Activated CD4-positive, alpha-beta T cell treated with anti-CD3 and anti-CD28 coated beads, Interleukin-2, amount 10 ng/mL, durations not matched to agents 7 days and 5 days (primary cell): ENCODE measurements around the gene ARMCX6. TPM values are rescaled to one million over a fixed set of nuclear protein-coding genes. Genes with fewer than 3 reads are reported as not detected.
"Not testable (repeated sequence)": the region's sequence is repeated elsewhere in the genome, so short reads cannot be mapped to it uniquely, and the experiment has no call there.

ENCODE experiments used
- CTCF ChIA-PET: fragments of 350-600 bp; sonication (Branson Sonifier 250); formaldehyde crosslinking; loops from one replicate; lab custom pipeline; 2021; ENCODE audit warnings: antibody characterized with exemption; lab: Charles Lee
- POLR2A ChIA-PET: fragments of 350-600 bp; sonication (Branson Sonifier 250); formaldehyde crosslinking; loops from one replicate; lab custom pipeline; 2021; ENCODE audit warnings: antibody characterized with exemption; lab: Charles Lee
- DNase-seq: peaks from one replicate; pipeline ENCODE4 v3.0.0-alpha.2; 2020
- H3K27ac Mint-ChIP-seq: one replicate; pipeline ENCODE4 v1.8.0; 2021; ENCODE audit warnings: mild to moderate bottlenecking, moderate library complexity, mixed read lengths
- H3K27me3 Mint-ChIP-seq: one replicate; pipeline ENCODE4 v1.8.0; 2021; ENCODE audit warnings: mixed read lengths
- H3K36me3 Mint-ChIP-seq: one replicate; pipeline ENCODE4 v1.8.0; 2021; ENCODE audit warnings: low read depth, mixed read lengths
- H3K4me1 Mint-ChIP-seq: one replicate; pipeline ENCODE4 v1.8.0; 2021; ENCODE audit warnings: mixed read lengths
- H3K4me3 Mint-ChIP-seq: one replicate; pipeline ENCODE4 v1.8.0; 2021; ENCODE audit warnings: mild to moderate bottlenecking, moderate library complexity, mixed read lengths
- H3K9me3 Mint-ChIP-seq: one replicate; pipeline ENCODE4 v1.8.0; 2021; ENCODE audit warnings: mixed read lengths
- total RNA-seq, 2 experiments: library from RNA; stranded (reverse); gene quantifications; one replicate each; pipeline ENCODE4 v1.2.3, GENCODE V29; 2021

Gene ARMCX6
- 10 to 100 TPM; 35.2 to 40.8 TPM for total RNA-seq

DNA sequence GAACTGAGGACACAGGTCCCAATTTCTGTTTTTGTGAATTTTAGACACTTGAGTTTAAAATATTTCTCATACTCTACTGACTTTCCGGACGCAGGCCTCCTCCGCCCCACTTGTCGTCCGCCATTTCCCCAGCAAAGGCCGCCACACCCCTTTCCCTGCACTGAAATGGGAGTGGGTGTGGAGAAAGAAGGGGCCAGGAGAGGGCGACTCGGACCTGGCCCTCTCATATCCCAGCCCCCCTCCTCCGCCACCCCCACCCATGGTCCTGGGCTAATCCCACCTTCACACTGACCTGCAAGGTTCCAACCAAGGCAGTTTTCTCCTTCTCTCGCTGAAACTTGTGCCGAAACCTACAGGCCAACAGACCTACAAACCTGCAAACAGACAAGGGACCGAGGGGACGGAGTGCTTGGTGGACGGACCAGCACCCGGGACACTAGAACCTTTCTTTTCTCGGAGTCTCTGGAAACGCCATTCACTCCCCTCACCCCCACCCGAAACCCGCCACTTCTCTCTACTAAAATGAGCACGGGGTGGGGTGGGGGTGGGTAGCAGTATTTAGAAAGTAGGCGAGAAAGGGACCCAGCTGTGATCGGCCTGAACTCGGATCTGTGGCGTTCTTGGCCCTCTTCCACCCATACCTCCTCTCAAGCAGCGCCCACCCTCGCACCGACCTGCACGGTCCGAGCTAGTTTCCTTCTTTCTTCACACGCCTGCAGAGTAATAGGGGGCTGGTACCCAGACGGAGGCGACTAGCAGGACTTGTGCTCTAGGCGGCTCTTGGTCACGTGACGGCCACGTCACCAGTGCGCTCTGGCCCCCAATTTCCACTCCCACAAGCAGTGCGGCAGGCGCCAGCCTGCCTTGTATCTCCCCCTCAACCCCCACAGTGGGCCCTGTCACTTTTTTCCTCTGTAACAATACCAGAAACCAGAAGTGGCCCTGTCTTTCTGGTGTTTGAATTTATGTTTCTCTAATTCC lies at the start of gene ARMCX6:
Gene ARMCX6, minus strand, starts transcription at position 790 of the 981 bp plus-strand sequence. CDS start 1,380 bp downstream, outside the sequence.
- Mint-ChIP-seq H3K9me3 (no peaks in the 10 kb centered on the region), H3K27ac (peak within 1 kb of the TSS; percentile 92), H3K4me1 (peaks cover 26% of the 10 kb centered on the region), H3K27me3 (no peaks in the 10 kb centered on the region), H3K4me3 (peak within 1 kb of the TSS; percentile 91), H3K36me3 (peaks cover 6% of the 10 kb centered on the region)
- ChIA-PET CTCF (interaction anchor here (0.7 kb wide), 1 partner anchor 204 kb away, joined by 4 read pairs; no protein-coding TSS in a partner anchor), POLR2A (no interaction called here)
- peak; percentile 76 for DNase-seq

- ChIA-PET POLR2A (no interaction called here), CTCF (no interaction called here)
- Mint-ChIP-seq H3K27me3 (peaks cover 6% of the 10 kb centered on the region), H3K4me3 (peak within 1 kb of the TSS; percentile 73), H3K27ac (peak within 1 kb of the TSS; percentile 75), H3K4me1 (peaks cover 24% of the 10 kb centered on the region), H3K9me3 (no peaks in the 10 kb centered on the region), H3K36me3 (no peaks in the 10 kb centered on the region)
- no peak for DNase-seq
Observed at GRCh38 chrX:101659601-101660063, 41.8 kb upstream of the ARMCX6 start, which contains the start of gene ARMCX2. ARMCX2 (minus strand) TSS chrX:101659850; CDS start chrX:101657588, 2,262 bp downstream.

- H3K27ac Mint-ChIP-seq: peak overlapping the region; percentile 75
- CTCF ChIA-PET: no interaction called here
Observed at GRCh38 chrX:101658661-101659491, 41.1 kb upstream of the ARMCX6 start.

DNA sequence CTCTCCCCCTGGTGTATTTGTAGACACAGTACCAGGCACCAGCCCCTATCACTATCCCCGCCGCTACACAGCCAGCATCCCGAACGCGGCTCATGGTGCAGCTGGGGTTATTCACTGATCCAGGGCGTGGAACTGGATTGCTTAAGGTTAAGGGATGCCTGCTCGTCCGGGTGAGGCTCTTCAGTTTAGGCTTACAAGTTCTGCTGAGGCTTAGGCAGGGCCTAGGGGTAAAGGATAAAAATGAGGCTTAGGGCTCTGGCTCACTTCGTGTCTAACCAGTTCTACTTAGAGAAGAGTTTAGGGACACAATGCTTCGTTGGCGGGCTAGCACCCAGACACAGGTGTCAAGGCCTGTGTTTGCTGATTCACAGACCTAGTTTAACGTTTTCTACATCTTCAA lies 39.7 kb upstream of the ARMCX6 start:
- POLR2A ChIA-PET: no interaction called here

More at GRCh38 chrX:101658661-101659491, 41.1 kb upstream of the ARMCX6 start:
- Mint-ChIP-seq H3K4me1 (peaks cover 26% of the 10 kb centered on the region), H3K27me3 (peaks cover 6% of the 10 kb centered on the region), H3K4me3 (peak overlapping the region; percentile 73), H3K9me3 (no peaks in the 10 kb centered on the region), H3K36me3 (no peaks in the 10 kb centered on the region)
- peak; percentile 57 for DNase-seq
- POLR2A ChIA-PET: no interaction called here

GRCh38 chrX:101656817-101657216 lies 39.0 kb upstream of the ARMCX6 start:
- Mint-ChIP-seq H3K4me3 (no peak overlapping the region), H3K27me3 (peaks cover 3% of the 10 kb centered on the region), H3K27ac (peak overlapping the region; percentile 50), H3K9me3 (no peaks in the 10 kb centered on the region), H3K36me3 (no peaks in the 10 kb centered on the region), H3K4me1 (peaks cover 26% of the 10 kb centered on the region)
- CTCF ChIA-PET: interaction anchor here (0.6 kb wide), 2 partner anchors 248 to 1207 kb away, joined by 3 read pairs; no protein-coding TSS in a partner anchor
- POLR2A ChIA-PET: no interaction called here
- no peak for DNase-seq

More for the DNA sequence above, 39.7 kb upstream of the ARMCX6 start:
- no peaks in the 10 kb centered on the region for H3K36me3 Mint-ChIP-seq
- DNase-seq: no peak
- H3K4me3 Mint-ChIP-seq: no peak overlapping the region
- H3K27ac Mint-ChIP-seq: no peak overlapping the region
- peaks cover 26% of the 10 kb centered on the region for H3K4me1 Mint-ChIP-seq
- CTCF ChIA-PET: interaction anchor here (0.6 kb wide), 1 partner anchor 248 kb away, joined by 3 read pairs; no protein-coding TSS in a partner anchor
- peaks cover 3% of the 10 kb centered on the region for H3K27me3 Mint-ChIP-seq
- H3K9me3 Mint-ChIP-seq: no peaks in the 10 kb centered on the region

DNA sequence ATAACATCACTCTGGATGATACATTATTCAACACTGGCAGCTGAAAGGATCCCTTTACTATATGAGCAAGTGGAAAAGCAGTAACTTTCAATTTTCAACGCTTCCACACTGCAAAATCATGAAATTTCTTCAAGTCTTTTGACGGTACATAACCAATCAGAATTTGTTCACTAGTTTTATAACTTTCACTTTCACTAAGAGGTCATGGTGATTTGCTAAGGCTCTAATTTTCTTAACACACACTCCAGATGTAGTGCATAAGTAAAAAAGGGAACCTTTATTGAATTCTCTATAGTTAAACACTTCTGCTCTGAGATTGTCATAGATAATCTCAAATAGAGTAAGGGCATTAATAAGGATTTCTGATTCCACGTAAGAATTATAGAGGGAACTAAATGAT lies 37.7 kb upstream of the ARMCX6 start:
- H3K4me3 Mint-ChIP-seq: peak overlapping the region; percentile 55

DNA sequence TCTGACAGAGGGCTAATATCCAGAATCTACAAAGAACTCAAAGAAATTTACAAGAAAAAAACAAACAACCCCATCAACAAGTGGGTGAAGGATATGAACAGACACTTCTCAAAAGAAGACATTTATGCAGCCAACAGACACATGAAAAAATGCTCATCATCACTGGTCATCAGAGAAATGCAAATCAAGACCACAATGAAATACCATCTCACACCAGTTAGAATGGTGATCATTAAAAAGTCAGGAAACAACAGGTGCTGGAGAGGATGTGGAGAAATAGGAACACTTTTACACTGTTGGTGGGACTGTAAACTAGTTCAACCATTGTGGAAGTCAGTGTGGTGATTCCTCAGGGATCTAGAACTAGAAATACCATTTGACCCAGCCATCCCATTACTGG lies 29.9 kb upstream of the ARMCX6 start:
- H3K27me3 Mint-ChIP-seq, H3K27ac Mint-ChIP-seq, H3K36me3 Mint-ChIP-seq, CTCF ChIA-PET, DNase-seq, H3K9me3 Mint-ChIP-seq, POLR2A ChIA-PET, H3K4me1 Mint-ChIP-seq, H3K4me3 Mint-ChIP-seq: not testable (repeated sequence)

More for the DNA sequence above, 37.7 kb upstream of the ARMCX6 start:
- no peaks in the 10 kb centered on the region for H3K36me3 Mint-ChIP-seq
- ChIA-PET POLR2A (no interaction called here), CTCF (no interaction called here)
- H3K9me3 Mint-ChIP-seq: no peaks in the 10 kb centered on the region
- peak overlapping the region; percentile 80 for H3K27ac Mint-ChIP-seq
- no peaks in the 10 kb centered on the region for H3K27me3 Mint-ChIP-seq
- DNase-seq: no peak
- H3K4me1 Mint-ChIP-seq: peaks cover 26% of the 10 kb centered on the region

- no peak overlapping the region for H3K27ac Mint-ChIP-seq
- POLR2A ChIA-PET: no interaction called here
- no peaks in the 10 kb centered on the region for H3K27me3 Mint-ChIP-seq
- H3K4me1 Mint-ChIP-seq: no peaks in the 10 kb centered on the region
- H3K36me3 Mint-ChIP-seq: no peaks in the 10 kb centered on the region
- CTCF ChIA-PET: interaction anchor here (0.6 kb wide), 1 partner anchor 1838 kb away, joined by 4 read pairs; no protein-coding TSS in a partner anchor
- no peak for DNase-seq
- no peak overlapping the region for H3K4me3 Mint-ChIP-seq
- no peaks in the 10 kb centered on the region for H3K9me3 Mint-ChIP-seq
Observed at GRCh38 chrX:101642093-101642492, 24.3 kb upstream of the ARMCX6 start.

GRCh38 chrX:101639583-101639982 lies 21.8 kb upstream of the ARMCX6 start:
- DNase-seq: no peak
- ChIA-PET CTCF (no interaction called here), POLR2A (no interaction called here)
- H3K36me3 Mint-ChIP-seq: no peaks in the 10 kb centered on the region
- no peaks in the 10 kb centered on the region for H3K4me1 Mint-ChIP-seq
- H3K9me3 Mint-ChIP-seq: no peaks in the 10 kb centered on the region
- H3K27ac Mint-ChIP-seq: no peak overlapping the region
- no peaks in the 10 kb centered on the region for H3K27me3 Mint-ChIP-seq
- H3K4me3 Mint-ChIP-seq: no peak overlapping the region

DNA sequence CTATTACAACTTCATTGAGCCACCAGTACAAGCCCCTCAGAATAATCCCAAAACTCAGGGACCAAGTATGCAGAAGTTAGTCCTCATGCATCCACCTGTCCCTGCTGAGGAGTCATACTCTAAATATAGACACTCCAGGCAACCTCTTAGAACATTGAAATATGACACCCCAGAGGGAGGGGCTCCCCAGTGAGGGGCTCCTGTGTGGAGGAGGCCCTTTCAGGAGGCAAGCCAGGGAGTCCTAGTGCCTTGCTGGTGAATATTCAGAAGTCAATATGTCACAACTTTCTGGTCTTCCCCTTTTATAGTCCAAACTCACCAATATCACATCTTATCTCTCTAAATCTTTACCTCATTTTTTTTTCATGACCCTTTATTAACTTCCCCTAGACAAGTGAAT lies 1.6 kb upstream of the ARMCX6 start:
- Mint-ChIP-seq H3K4me1 (peaks cover 38% of the 10 kb centered on the region), H3K4me3 (no peak overlapping the region), H3K36me3 (peaks cover 12% of the 10 kb centered on the region), H3K27me3 (no peaks in the 10 kb centered on the region), H3K9me3 (no peaks in the 10 kb centered on the region), H3K27ac (no peak overlapping the region)
- DNase-seq: no peak
- POLR2A ChIA-PET: no interaction called here
- CTCF ChIA-PET: no interaction called here

GRCh38 chrX:101605728-101606127 lies 12.1 kb downstream of the ARMCX6 start:
- no peaks in the 10 kb centered on the region for H3K4me1 Mint-ChIP-seq
- no peak overlapping the region for H3K27ac Mint-ChIP-seq
- DNase-seq: no peak
- no peaks in the 10 kb centered on the region for H3K36me3 Mint-ChIP-seq
- ChIA-PET POLR2A (no interaction called here), CTCF (no interaction called here)
- H3K27me3 Mint-ChIP-seq: peaks cover 4% of the 10 kb centered on the region
- no peak overlapping the region for H3K4me3 Mint-ChIP-seq
- H3K9me3 Mint-ChIP-seq: no peaks in the 10 kb centered on the region

GRCh38 chrX:101605146-101605545 lies 12.7 kb downstream of the ARMCX6 start:
- Mint-ChIP-seq H3K27me3 (peaks cover 4% of the 10 kb centered on the region), H3K27ac (no peak overlapping the region), H3K9me3 (no peaks in the 10 kb centered on the region), H3K4me1 (no peaks in the 10 kb centered on the region), H3K4me3 (no peak overlapping the region), H3K36me3 (no peaks in the 10 kb centered on the region)
- no peak for DNase-seq
- ChIA-PET CTCF (no interaction called here), POLR2A (no interaction called here)
